Ovary (tissue), 9 donors: ENCODE results near the gene PSMD1. TPM values are rescaled to one million over a fixed set of nuclear protein-coding genes. Genes with fewer than 3 reads are reported as not detected.

Experiments
- DNase-seq, 5 donors: peaks; one replicate each; pipeline ENCODE4 v3.0.0-alpha.2; 2019 to 2020
- H3K27ac ChIP-seq, 2 donors: fragments of 200-600 bp; one replicate each; pipeline versions ENCODE4 v1.5.1 to v1.8.0; 2019 to 2022
- H3K27me3 ChIP-seq: fragments of 200-600 bp; one replicate; pipeline ENCODE4 v1.8.0; 2022
- H3K36me3 ChIP-seq: fragments of 200-600 bp; sonication (generic); one replicate; pipeline ENCODE4 v1.5.1; 2019
- H3K4me1 ChIP-seq: one replicate; pipeline ENCODE4 v1.8.1; 2013; ENCODE audit warnings: mild to moderate bottlenecking, moderate library complexity; ENCODE audit not compliant: insufficient read depth
- H3K4me3 ChIP-seq: fragments of 200-600 bp; sonication (generic); one replicate; pipeline ENCODE4 v1.5.1; 2017
- H3K9me3 ChIP-seq, 2 donors: fragments of 200-600 bp in 1 of 2; sonication (generic) in 1 of 2; one replicate each; pipeline versions ENCODE4 v1.5.1 to v1.8.1; 2013 to 2019; ENCODE audit warnings: mild to moderate bottlenecking in 1 of 2, moderate library complexity in 1 of 2
- EP300 ChIP-seq: sonication (generic); formaldehyde crosslinking; IDR thresholded peaks from one replicate; pipeline ENCODE4 v1.6.1; 2017; ENCODE audit warnings: antibody characterized with exemption
- POLR2A ChIP-seq: fragments of 450-650 bp; IDR thresholded peaks from one replicate; pipeline ENCODE4 v1.6.1; 2017; ENCODE audit warnings: antibody characterized with exemption, mild to moderate bottlenecking, moderate library complexity
- WGBS, 3 donors: extraction: QIAGEN DNeasy Blood & Tissue Kit in 1 of 3; methylation state at CpG; one replicate each; pipeline versions ENCODE4 v1.1.5 to v1.1.7; 2013 to 2017; 5-methylcytosine and 5-hydroxymethylcytosine counted together
- intact Hi-C, 4 donors: fragments of 100-400 bp; cut with DNase I; formaldehyde crosslinking; loops; one replicate each; pipeline versions ENCODE4 v1.11.0 to v1.15.1; 2022 to 2023
- polyA plus RNA-seq, 2 donors: library from polyadenylated mRNA; stranded (reverse); fragments of 200-250 nt in 1 of 2; fragments of 350-450 nt in 1 of 2; fragmentation: Illumina TruSeq in 1 of 2; extraction: RNeasy Lipid Tissue Mini Kit (QIAGEN cat#74804) in 1 of 2; gene quantifications; one replicate each; pipeline ENCODE4 v1.2.3, GENCODE V29; 2013 to 2014
- total RNA-seq, 7 donors: library from RNA; depleted of rRNA in 2 of 7; stranded (reverse); fragments of >200 nt in 2 of 7; fragmentation: NEBNext Ultra II Directional in 3 of 7; extraction: Animal tissue kit (Norgen Biotek cat#: 25700) in 3 of 7; gene quantifications; one replicate each; pipeline versions ENCODE4 v1.1.0 to v1.2.4, GENCODE V29; 2016 to 2023
- TF ChIP-seq, protein P1 (sequence below), 3 donors: fragments of 450-650 bp in 2 of 3; fragments of 200-600 bp in 1 of 3; IDR thresholded peaks; one replicate each; pipeline versions ENCODE4 v1.5.1 to v1.8.0; 2016 to 2022; ENCODE audit warnings: antibody characterized with exemption in 3 of 3, mild to moderate bottlenecking in 1 of 3
- donor health status: DM: no; HTN: no; CAD: no; lungs with moderate emphysema.
- donor health status: DM: no; HTN: no; CAD: no.
- donor health status: Bipolar disorder and iron deficiency.
- donor health status: DM: yes; HTN: yes; CAD: no.
- donor health status: DM: no; HTN: no; CAD: no.
- donor health status: DM: yes; HTN: yes; CAD: no.

PSMD1 gene
- total and polyA plus RNA-seq, 9 donors = 19.0 to 73.2 (median 57.8) TPM

- intact Hi-C loops = no loop called here
- 9 to 21% (median 17%) methylated on average over 2 of the region's 2 CpGs for WGBS, 3 donors
These were observed 105.2 kb downstream of the PSMD1 start for GRCh38 chr2:231161877-231162329.

DNA sequence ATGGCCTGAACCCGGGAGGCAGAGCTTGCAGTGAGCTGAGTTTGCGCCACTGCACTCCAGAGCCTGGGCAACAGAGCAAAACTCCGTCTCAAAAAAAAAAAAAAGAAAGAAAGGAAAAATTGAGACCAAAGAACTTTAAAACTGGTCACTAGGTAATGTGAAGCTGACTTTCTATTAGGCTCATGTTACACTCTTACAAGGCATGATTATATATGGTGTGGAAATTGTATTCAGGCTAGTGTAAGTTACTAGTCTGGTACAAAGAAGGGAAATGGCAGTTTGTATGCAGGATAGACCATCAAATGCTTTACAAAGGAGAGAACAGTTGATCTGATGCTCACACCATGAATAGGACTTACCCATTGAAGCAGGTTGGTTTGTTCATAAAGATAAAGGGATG lies 106.3 kb downstream of the PSMD1 start:
- Histone ChIP-seq H3K9me3 (no peaks in the 10 kb centered on the region), H3K4me3 (no peak overlapping the region), H3K36me3 (no peaks in the 10 kb centered on the region), H3K27ac (no peak overlapping the region), H3K4me1 (peaks cover 4% of the 10 kb centered on the region), H3K27me3 (no peaks in the 10 kb centered on the region)
- no peak for DNase-seq
- intact Hi-C loops = no loop called here
- 94 to 98% (median 96%) methylated on average over 3 of the region's 3 CpGs for WGBS, 3 donors
- TF ChIP-seq POLR2A (no peak), EP300 (no peak)
- TF ChIP-seq, protein P1, sequence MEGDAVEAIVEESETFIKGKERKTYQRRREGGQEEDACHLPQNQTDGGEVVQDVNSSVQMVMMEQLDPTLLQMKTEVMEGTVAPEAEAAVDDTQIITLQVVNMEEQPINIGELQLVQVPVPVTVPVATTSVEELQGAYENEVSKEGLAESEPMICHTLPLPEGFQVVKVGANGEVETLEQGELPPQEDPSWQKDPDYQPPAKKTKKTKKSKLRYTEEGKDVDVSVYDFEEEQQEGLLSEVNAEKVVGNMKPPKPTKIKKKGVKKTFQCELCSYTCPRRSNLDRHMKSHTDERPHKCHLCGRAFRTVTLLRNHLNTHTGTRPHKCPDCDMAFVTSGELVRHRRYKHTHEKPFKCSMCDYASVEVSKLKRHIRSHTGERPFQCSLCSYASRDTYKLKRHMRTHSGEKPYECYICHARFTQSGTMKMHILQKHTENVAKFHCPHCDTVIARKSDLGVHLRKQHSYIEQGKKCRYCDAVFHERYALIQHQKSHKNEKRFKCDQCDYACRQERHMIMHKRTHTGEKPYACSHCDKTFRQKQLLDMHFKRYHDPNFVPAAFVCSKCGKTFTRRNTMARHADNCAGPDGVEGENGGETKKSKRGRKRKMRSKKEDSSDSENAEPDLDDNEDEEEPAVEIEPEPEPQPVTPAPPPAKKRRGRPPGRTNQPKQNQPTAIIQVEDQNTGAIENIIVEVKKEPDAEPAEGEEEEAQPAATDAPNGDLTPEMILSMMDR (IDR thresholded peaks at IDR 0.05) = no peak

More at GRCh38 chr2:231161877-231162329, 105.2 kb downstream of the PSMD1 start:
- no peaks in the 10 kb centered on the region for H3K36me3 ChIP-seq
- H3K4me3 ChIP-seq = no peak overlapping the region
- H3K9me3 ChIP-seq = no peaks in the 10 kb centered on the region
- H3K4me1 ChIP-seq = peaks cover 4% of the 10 kb centered on the region
- no peak for DNase-seq
- H3K27ac ChIP-seq = no peak overlapping the region
- no peaks in the 10 kb centered on the region for H3K27me3 ChIP-seq
- TF ChIP-seq POLR2A = no peak
- TF ChIP-seq, protein P1 (IDR thresholded peaks at IDR 0.05) = no peak

GRCh38 chr2:231163414-231164095 lies 106.9 kb downstream of the PSMD1 start:
- Histone ChIP-seq H3K27me3 (no peaks in the 10 kb centered on the region), H3K9me3 (no peaks in the 10 kb centered on the region), H3K4me1 (peaks cover 4% of the 10 kb centered on the region), H3K27ac (no peak overlapping the region), H3K36me3 (no peaks in the 10 kb centered on the region), H3K4me3 (no peak overlapping the region)
- 90 to 94% (median 92%) methylated on average over 4 of the region's 4 CpGs for WGBS, 3 donors
- intact Hi-C loops = no loop called here
- TF ChIP-seq EP300 (no peak), POLR2A (no peak)
- TF ChIP-seq, protein P1 (IDR thresholded peaks at IDR 0.05) = no peak
- no peak for DNase-seq

- H3K36me3 ChIP-seq = no peaks in the 10 kb centered on the region
These were observed 111.2 kb downstream of the PSMD1 start for GRCh38 chr2:231167745-231168459.

More at GRCh38 chr2:231167745-231168459, 111.2 kb downstream of the PSMD1 start:
- no peak overlapping the region for H3K27ac ChIP-seq
- DNase-seq = no peak
- TF ChIP-seq EP300 (no peak), POLR2A (no peak)
- TF ChIP-seq, protein P1 (IDR thresholded peaks at IDR 0.05) = no peak
- no peaks in the 10 kb centered on the region for H3K27me3 ChIP-seq
- H3K4me1 ChIP-seq = no peaks in the 10 kb centered on the region
- H3K9me3 ChIP-seq = no peaks in the 10 kb centered on the region
- intact Hi-C loops = no loop called here
- no peak overlapping the region for H3K4me3 ChIP-seq
- WGBS, 3 donors = 75 to 82% (median 78%) methylated on average over 6 of the region's 6 CpGs
